GM06990 (cell line): ENCODE measurements around the gene EML6.
"Not testable (repeated sequence)": the region's sequence is repeated elsewhere in the genome, so short reads cannot be mapped to it uniquely, and the experiment has no call there.

Source experiments
- DNase-seq: peaks from one replicate; pipeline ENCODE4 v3.0.0-alpha.2; 2011; ENCODE audit not compliant: insufficient read length; ENCODE audit errors: extremely low read depth
- H3K27me3 ChIP-seq: replicated peaks from 2 replicates; pipeline ENCODE4 v1.6.0; 2011; ENCODE audit warnings: low read length; ENCODE audit not compliant: control insufficient read depth, insufficient read depth
- H3K36me3 ChIP-seq: 2 replicates; pipeline ENCODE4 v1.5.1; 2011; ENCODE audit warnings: low read length; ENCODE audit not compliant: control insufficient read depth, insufficient read depth
- H3K4me3 ChIP-seq: replicated peaks from 2 replicates; pipeline ENCODE4 v1.5.1; 2011; ENCODE audit warnings: low read depth, mild to moderate bottlenecking, control low read depth, low read length
- TF ChIP-seq, protein P1 (sequence below): IDR thresholded peaks from 2 replicates; pipeline ENCODE4 v1.5.1; 2011; ENCODE audit warnings: low read length, control low read depth, mild to moderate bottlenecking, inconsistent platforms; ENCODE audit not compliant: insufficient read depth, poor library complexity, severe bottlenecking

EML6 gene

DNA sequence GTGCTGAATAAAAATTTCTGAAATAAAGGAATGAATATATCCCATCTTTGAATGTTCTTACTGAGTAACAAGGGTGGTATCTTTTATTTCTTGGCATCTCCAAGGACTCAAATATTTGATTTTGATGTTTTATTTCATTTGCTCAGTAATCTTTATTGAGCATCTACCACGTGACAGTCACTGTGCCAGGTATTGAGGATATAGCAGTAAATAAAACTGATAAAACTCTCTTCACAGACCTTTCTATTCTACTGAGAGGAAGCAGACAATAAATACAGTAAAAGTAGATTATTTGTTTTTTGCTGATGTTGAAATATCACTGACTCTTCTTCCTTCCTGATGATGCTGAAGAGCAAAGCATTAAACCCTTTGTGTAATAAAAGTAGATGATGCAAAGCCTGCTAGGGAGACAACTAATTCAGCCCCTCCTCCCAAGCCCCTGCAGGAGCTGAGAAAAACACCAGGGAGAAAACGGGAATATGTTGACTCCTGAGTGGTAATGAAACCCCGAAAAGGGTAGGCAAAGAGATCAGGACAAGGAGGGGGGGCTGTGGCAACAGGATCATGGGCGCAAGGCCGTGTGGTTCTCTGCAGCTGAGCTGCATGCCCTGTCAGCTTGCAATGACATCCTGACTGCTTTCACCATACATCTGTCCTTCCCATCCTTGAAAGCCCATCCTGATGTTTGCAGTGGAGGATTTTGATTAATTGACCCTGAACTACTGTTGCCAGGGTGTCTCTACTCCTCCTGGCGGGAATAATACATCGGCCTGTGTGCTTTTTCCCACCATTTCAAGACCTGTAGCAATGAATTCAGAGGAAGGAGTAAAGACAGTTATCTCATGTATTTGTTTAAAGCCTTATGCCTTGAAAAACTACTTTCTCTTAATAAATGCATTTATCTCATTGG lies 117.4 kb downstream of the EML6 start:
- TF ChIP-seq, protein P1, sequence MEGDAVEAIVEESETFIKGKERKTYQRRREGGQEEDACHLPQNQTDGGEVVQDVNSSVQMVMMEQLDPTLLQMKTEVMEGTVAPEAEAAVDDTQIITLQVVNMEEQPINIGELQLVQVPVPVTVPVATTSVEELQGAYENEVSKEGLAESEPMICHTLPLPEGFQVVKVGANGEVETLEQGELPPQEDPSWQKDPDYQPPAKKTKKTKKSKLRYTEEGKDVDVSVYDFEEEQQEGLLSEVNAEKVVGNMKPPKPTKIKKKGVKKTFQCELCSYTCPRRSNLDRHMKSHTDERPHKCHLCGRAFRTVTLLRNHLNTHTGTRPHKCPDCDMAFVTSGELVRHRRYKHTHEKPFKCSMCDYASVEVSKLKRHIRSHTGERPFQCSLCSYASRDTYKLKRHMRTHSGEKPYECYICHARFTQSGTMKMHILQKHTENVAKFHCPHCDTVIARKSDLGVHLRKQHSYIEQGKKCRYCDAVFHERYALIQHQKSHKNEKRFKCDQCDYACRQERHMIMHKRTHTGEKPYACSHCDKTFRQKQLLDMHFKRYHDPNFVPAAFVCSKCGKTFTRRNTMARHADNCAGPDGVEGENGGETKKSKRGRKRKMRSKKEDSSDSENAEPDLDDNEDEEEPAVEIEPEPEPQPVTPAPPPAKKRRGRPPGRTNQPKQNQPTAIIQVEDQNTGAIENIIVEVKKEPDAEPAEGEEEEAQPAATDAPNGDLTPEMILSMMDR: no peak
- H3K36me3 ChIP-seq: no peaks in the 10 kb centered on the region

DNA sequence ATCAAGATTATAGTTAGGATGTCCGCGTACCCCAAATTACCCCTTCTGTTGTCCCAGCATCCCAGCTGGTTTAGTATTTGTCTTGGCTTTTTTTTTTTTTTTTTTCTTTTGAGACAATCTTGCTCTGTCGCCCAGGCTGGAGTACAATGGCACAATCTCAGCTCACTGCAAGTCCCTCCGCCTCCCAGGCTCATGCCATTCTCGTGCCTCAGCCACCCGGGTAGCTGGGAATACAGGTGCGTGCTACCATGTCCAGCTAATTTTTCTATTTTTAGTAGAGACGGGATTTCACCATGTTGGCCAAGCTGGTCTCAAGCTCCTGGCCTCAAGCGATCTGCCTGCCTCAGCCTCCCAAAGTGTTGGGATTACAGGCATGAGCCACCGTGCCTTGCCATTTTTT lies 118.0 kb downstream of the EML6 start:
- H3K27me3 ChIP-seq, DNase-seq, H3K36me3 ChIP-seq, H3K4me3 ChIP-seq: not testable (repeated sequence)

More for the DNA sequence above, 117.4 kb downstream of the EML6 start:
- no peak overlapping the region for H3K4me3 ChIP-seq
- H3K27me3 ChIP-seq: no peaks in the 10 kb centered on the region
- no peak for DNase-seq

DNA sequence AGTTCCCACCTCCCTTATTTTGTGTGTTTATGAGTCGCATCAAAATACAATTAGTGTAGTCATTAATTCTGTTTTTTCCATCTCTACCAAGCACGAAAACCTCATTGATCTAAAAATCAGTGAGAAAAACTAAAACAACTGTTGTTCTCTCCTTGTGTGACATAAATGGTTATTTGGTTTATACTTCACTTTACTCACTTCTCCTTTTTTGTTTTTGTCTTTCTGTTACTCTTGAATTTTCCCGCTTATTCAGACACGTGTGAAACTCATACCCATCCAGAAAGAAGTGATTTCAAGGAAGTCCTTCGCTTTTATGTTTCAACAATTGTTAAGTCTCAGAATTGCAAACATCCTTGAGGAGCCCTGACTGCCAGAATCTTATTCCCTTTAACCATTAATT lies 121.6 kb downstream of the EML6 start:
- no peak overlapping the region for H3K4me3 ChIP-seq
- H3K36me3 ChIP-seq: no peaks in the 10 kb centered on the region
- TF ChIP-seq, protein P1: no peak
- H3K27me3 ChIP-seq: no peaks in the 10 kb centered on the region
- no peak for DNase-seq

DNA sequence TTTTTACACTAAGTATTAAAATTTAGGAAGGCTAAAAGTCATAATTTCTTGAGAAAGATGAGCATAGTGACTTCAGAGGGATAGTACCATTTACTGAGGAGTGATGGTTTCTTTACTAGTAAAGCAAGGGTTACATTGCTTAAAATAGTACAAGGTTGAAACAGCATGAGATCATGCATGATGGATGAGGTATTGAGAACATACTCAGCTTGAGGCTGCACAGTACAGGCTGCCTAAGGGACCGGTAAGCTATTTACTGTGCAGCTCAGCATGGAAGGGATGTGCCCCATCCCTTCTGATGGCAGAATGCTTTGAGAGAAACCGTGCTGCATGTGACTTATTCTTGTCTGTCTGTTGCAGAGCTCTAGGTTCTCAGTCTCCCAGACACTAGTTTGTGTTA lies 122.1 kb downstream of the EML6 start:
- TF ChIP-seq, protein P1: no peak
- Histone ChIP-seq H3K36me3 (no peaks in the 10 kb centered on the region), H3K27me3 (no peaks in the 10 kb centered on the region), H3K4me3 (no peak overlapping the region)
- DNase-seq: no peak

DNA sequence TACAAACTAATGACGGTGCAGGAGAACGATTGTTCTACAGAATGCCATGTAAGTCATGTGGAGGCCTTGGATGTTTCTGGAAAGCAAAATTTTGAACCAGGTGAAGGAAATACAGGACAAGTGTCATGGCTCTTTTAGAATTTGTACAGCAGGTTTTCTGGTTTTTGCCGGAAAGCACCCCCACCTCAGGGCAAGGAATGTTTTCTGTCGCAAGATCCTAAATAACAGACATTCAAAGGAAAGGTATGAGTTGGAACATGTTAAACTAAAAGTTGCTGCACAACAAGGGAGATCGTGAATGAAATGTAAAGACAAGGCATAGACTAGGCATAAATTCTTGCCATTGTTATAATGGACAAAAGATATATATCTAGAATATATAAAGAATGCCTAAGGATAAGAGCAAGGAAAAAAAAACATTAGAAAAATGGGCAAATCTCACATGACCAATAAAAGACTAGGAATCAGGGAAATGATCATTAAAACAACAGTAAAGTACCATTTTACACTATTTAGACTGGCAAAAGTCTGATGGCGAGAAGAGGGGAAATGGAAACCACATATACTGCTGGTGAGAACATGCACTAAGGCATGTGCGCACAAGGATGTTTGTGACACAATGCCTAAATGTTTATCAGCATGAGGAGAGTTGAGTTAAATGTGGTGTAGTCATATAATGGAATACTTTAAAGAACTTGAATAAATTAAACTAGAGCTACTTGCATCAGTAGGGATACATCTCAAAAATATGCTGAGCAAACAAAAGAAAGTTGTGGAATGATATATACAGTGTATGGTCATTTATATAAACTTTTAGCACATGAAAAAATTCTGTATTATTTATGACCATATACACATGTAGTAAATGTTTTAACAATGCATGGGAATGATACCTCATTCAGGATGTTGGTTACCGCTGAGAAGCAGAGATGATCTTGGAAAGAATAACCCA lies 127.0 kb downstream of the EML6 start:
- Histone ChIP-seq H3K36me3 (no peaks in the 10 kb centered on the region), H3K27me3 (no peaks in the 10 kb centered on the region), H3K4me3 (no peak overlapping the region)
- TF ChIP-seq, protein P1: no peak
- DNase-seq: no peak
